SK-N-MC (cell line): Measurements from ENCODE around the gene OCEL1.

Experiments
- EZH2 ChIP-seq: fragments of 200-600 bp; sonication (generic); IDR thresholded peaks from one replicate; pipeline ENCODE4 v1.6.1; 2017; ENCODE audit warnings: antibody characterized with exemption
- FOXP2 ChIP-seq: optimal IDR thresholded peaks from 2 replicates; pipeline ENCODE3; 2011; ENCODE audit warnings: mild to moderate bottlenecking, moderate library complexity; ENCODE audit not compliant: insufficient read depth; ENCODE audit errors: extremely low read length, control extremely low read depth
- POLR2AphosphoS5 ChIP-seq: IDR thresholded peaks from 2 replicates; pipeline ENCODE4 v1.6.1; 2012; ENCODE audit warnings: mild to moderate bottlenecking, low read depth, low read length, borderline replicate concordance

- no peak for TF ChIP-seq POLR2AphosphoS5
- TF ChIP-seq EZH2: no peak
- TF ChIP-seq FOXP2: no peak
Measured at GRCh38 chr19:17192751-17193150, 33.3 kb upstream of the OCEL1 start.
